ENCODE results near the gene RGS7. TPM values are rescaled to one million over a fixed set of nuclear protein-coding genes. Genes with fewer than 3 reads are reported as not detected.
"Not testable (repeated sequence)": the region's sequence is repeated elsewhere in the genome, so short reads cannot be mapped to it uniquely, and the experiment has no call there.

Gene RGS7
- total and polyA plus RNA-seq, 7 experiments from 2014 or later: not detected

- Histone ChIP-seq H3K9me3 (ENCODE audit: control insufficient read depth in 2 of 3, low read length in 3 of 3) (no peaks in the 10 kb centered on the region), H3K4me3 (ENCODE audit: low read length) (no peak overlapping the region), H3K36me3 (ENCODE audit: control insufficient read depth in 2 of 3, insufficient read depth in 3 of 3, low read length in 3 of 3) (no peaks in the 10 kb centered on the region), H3K27me3 (ENCODE audit: control insufficient read depth in 2 of 2, insufficient read depth in 2 of 2, low read length in 2 of 2) (no peaks in the 10 kb centered on the region), H3K4me1 (ENCODE audit: control insufficient read depth in 2 of 2, insufficient read depth in 2 of 2, low read length in 2 of 2) (no peaks in the 10 kb centered on the region), H3K27ac (ENCODE audit: low read depth, low read length) (no peak overlapping the region)
- Mint-ChIP-seq H3K27me3 (no peaks in the 10 kb centered on the region), H3K4me3 (no peak overlapping the region), H3K27ac (no peak overlapping the region), H3K36me3 (no peaks in the 10 kb centered on the region), H3K9me3 (peaks cover 7 to 16% (median 12%) of the 10 kb centered on the region in 11 donors), H3K4me1 (no peaks in the 10 kb centered on the region)
- intact Hi-C loops (cut with micrococcal nuclease): no loop called here
- ChIA-PET CTCF (interaction anchor here (0.7 kb wide), 1 partner anchor 7 kb away, joined by 3 read pairs; no protein-coding TSS in a partner anchor), POLR2A (no interaction called here)
- ATAC-seq: no peak
- DNase-seq: no peak
Measured at GRCh38 chr1:241308011-241308410, 49.0 kb downstream of the RGS7 start.

GRCh38 chr1:241306125-241306790 is 50.7 kb downstream of the RGS7 start:
- Histone ChIP-seq H3K36me3 (ENCODE audit: control insufficient read depth in 2 of 3, insufficient read depth in 3 of 3, low read length in 3 of 3) (no peaks in the 10 kb centered on the region), H3K4me3 (ENCODE audit: low read length) (no peak overlapping the region), H3K9me3 (ENCODE audit: control insufficient read depth in 2 of 3, low read length in 3 of 3) (no peaks in the 10 kb centered on the region), H3K27me3 (ENCODE audit: control insufficient read depth in 2 of 2, insufficient read depth in 2 of 2, low read length in 2 of 2) (no peaks in the 10 kb centered on the region), H3K27ac (ENCODE audit: low read depth, low read length) (no peak overlapping the region), H3K4me1 (ENCODE audit: control insufficient read depth in 2 of 2, insufficient read depth in 2 of 2, low read length in 2 of 2) (no peaks in the 10 kb centered on the region)
- DNase-seq (no peak), ATAC-seq (no peak)
- Mint-ChIP-seq H3K27ac (no peak overlapping the region), H3K27me3 (no peaks in the 10 kb centered on the region), H3K4me1 (no peaks in the 10 kb centered on the region), H3K4me3 (no peak overlapping the region), H3K9me3 (peaks cover 8 to 21% (median 14%) of the 10 kb centered on the region in 11 donors), H3K36me3 (no peaks in the 10 kb centered on the region)
- intact Hi-C loops (cut with micrococcal nuclease): no loop called here
- POLR2A ChIA-PET: no interaction called here
- CTCF ChIA-PET: no interaction called here

GRCh38 chr1:241302024-241302423 is 55.0 kb downstream of the RGS7 start:
- H3K36me3 Mint-ChIP-seq; DNase-seq; POLR2A ChIA-PET; H3K4me1 ChIP-seq (ENCODE audit: control insufficient read depth in 2 of 2, insufficient read depth in 2 of 2, low read length in 2 of 2); H3K4me1 Mint-ChIP-seq; CTCF ChIA-PET; H3K27me3 Mint-ChIP-seq; H3K4me3 ChIP-seq (ENCODE audit: low read length); H3K36me3 ChIP-seq (ENCODE audit: control insufficient read depth in 2 of 3, insufficient read depth in 3 of 3, low read length in 3 of 3); H3K4me3 Mint-ChIP-seq; H3K9me3 ChIP-seq (ENCODE audit: control insufficient read depth in 2 of 3, low read length in 3 of 3); H3K27me3 ChIP-seq (ENCODE audit: control insufficient read depth in 2 of 2, insufficient read depth in 2 of 2, low read length in 2 of 2); H3K27ac Mint-ChIP-seq; ATAC-seq; intact Hi-C loops (cut with micrococcal nuclease); H3K27ac ChIP-seq (ENCODE audit: low read depth, low read length): not testable (repeated sequence)
- H3K9me3 Mint-ChIP-seq: peaks cover 8 to 25% (median 15%) of the 10 kb centered on the region in 11 donors

- Mint-ChIP-seq H3K9me3 (peaks cover 4 to 19% (median 12%) of the 10 kb centered on the region in 11 donors), H3K27me3 (no peaks in the 10 kb centered on the region), H3K36me3 (no peaks in the 10 kb centered on the region), H3K27ac (no peak overlapping the region), H3K4me1 (no peaks in the 10 kb centered on the region), H3K4me3 (no peak overlapping the region)
- no peak for ATAC-seq
- CTCF ChIA-PET: no interaction called here
- H3K27ac ChIP-seq (ENCODE audit: low read depth, low read length): no peak overlapping the region
- no peak overlapping the region for H3K4me3 ChIP-seq (ENCODE audit: low read length)
- H3K36me3 ChIP-seq (ENCODE audit: control insufficient read depth in 2 of 3, insufficient read depth in 3 of 3, low read length in 3 of 3): no peaks in the 10 kb centered on the region
- no peaks in the 10 kb centered on the region for H3K9me3 ChIP-seq (ENCODE audit: control insufficient read depth in 2 of 3, low read length in 3 of 3)
- intact Hi-C loops (cut with micrococcal nuclease): no loop called here
- H3K4me1 ChIP-seq (ENCODE audit: control insufficient read depth in 2 of 2, insufficient read depth in 2 of 2, low read length in 2 of 2): no peaks in the 10 kb centered on the region
- POLR2A ChIA-PET: no interaction called here
- DNase-seq: no peak
- H3K27me3 ChIP-seq (ENCODE audit: control insufficient read depth in 2 of 2, insufficient read depth in 2 of 2, low read length in 2 of 2): no peaks in the 10 kb centered on the region
Measured at GRCh38 chr1:241299347-241299746, 57.7 kb downstream of the RGS7 start.

- Mint-ChIP-seq H3K27me3 (no peaks in the 10 kb centered on the region), H3K4me1 (no peaks in the 10 kb centered on the region), H3K4me3 (no peak overlapping the region), H3K27ac (no peak overlapping the region), H3K9me3 (peaks cover 0 to 12% (median 4%) of the 10 kb centered on the region in 11 donors), H3K36me3 (no peaks in the 10 kb centered on the region)
- ChIA-PET POLR2A (no interaction called here), CTCF (no interaction called here)
- Histone ChIP-seq H3K4me1 (ENCODE audit: control insufficient read depth in 2 of 2, insufficient read depth in 2 of 2, low read length in 2 of 2) (no peaks in the 10 kb centered on the region), H3K9me3 (ENCODE audit: control insufficient read depth in 2 of 3, low read length in 3 of 3) (peaks cover 0 to 4% (median 0%) of the 10 kb centered on the region in 3 experiments), H3K27me3 (ENCODE audit: control insufficient read depth in 2 of 2, insufficient read depth in 2 of 2, low read length in 2 of 2) (no peaks in the 10 kb centered on the region), H3K36me3 (ENCODE audit: control insufficient read depth in 2 of 3, insufficient read depth in 3 of 3, low read length in 3 of 3) (no peaks in the 10 kb centered on the region), H3K4me3 (ENCODE audit: low read length) (no peak overlapping the region), H3K27ac (ENCODE audit: low read depth, low read length) (no peak overlapping the region)
- DNase-seq (no peak), ATAC-seq (no peak)
- intact Hi-C loops (cut with micrococcal nuclease): no loop called here
Measured at GRCh38 chr1:241292973-241293372, 64.0 kb downstream of the RGS7 start.

GRCh38 chr1:241291548-241291947 is 65.5 kb downstream of the RGS7 start:
- intact Hi-C loops (cut with micrococcal nuclease); H3K9me3 ChIP-seq (ENCODE audit: control insufficient read depth in 2 of 3, low read length in 3 of 3); DNase-seq; ATAC-seq; H3K27me3 Mint-ChIP-seq; CTCF ChIA-PET; H3K4me3 ChIP-seq (ENCODE audit: low read length); H3K4me1 ChIP-seq (ENCODE audit: control insufficient read depth in 2 of 2, insufficient read depth in 2 of 2, low read length in 2 of 2); H3K4me3 Mint-ChIP-seq; H3K4me1 Mint-ChIP-seq; H3K27ac Mint-ChIP-seq; H3K36me3 ChIP-seq (ENCODE audit: control insufficient read depth in 2 of 3, insufficient read depth in 3 of 3, low read length in 3 of 3); POLR2A ChIA-PET; H3K27ac ChIP-seq (ENCODE audit: low read depth, low read length); H3K36me3 Mint-ChIP-seq; H3K27me3 ChIP-seq (ENCODE audit: control insufficient read depth in 2 of 2, insufficient read depth in 2 of 2, low read length in 2 of 2): not testable (repeated sequence)
- peaks cover 0 to 19% (median 6%) of the 10 kb centered on the region in 11 donors for H3K9me3 Mint-ChIP-seq

- H3K27me3 ChIP-seq (ENCODE audit: control insufficient read depth in 2 of 2, insufficient read depth in 2 of 2, low read length in 2 of 2): no peaks in the 10 kb centered on the region
- H3K4me3 ChIP-seq (ENCODE audit: low read length): no peak overlapping the region
- intact Hi-C loops (cut with micrococcal nuclease): no loop called here
- CTCF ChIA-PET: no interaction called here
- Mint-ChIP-seq H3K4me1 (no peaks in the 10 kb centered on the region), H3K4me3 (no peak overlapping the region), H3K27ac (no peak overlapping the region), H3K9me3 (peaks cover 0 to 53% (median 27%) of the 10 kb centered on the region in 11 donors), H3K27me3 (no peaks in the 10 kb centered on the region), H3K36me3 (peaks cover 0 to 4% (median 0%) of the 10 kb centered on the region in 5 donors)
- POLR2A ChIA-PET: no interaction called here
- no peaks in the 10 kb centered on the region for H3K36me3 ChIP-seq (ENCODE audit: control insufficient read depth in 2 of 3, insufficient read depth in 3 of 3, low read length in 3 of 3)
- H3K27ac ChIP-seq (ENCODE audit: low read depth, low read length): no peak overlapping the region
- peaks cover 0 to 10% (median 0%) of the 10 kb centered on the region in 3 experiments for H3K9me3 ChIP-seq (ENCODE audit: control insufficient read depth in 2 of 3, low read length in 3 of 3)
- DNase-seq: no peak
- H3K4me1 ChIP-seq (ENCODE audit: control insufficient read depth in 2 of 2, insufficient read depth in 2 of 2, low read length in 2 of 2): no peaks in the 10 kb centered on the region
- no peak for ATAC-seq
Measured at GRCh38 chr1:241286486-241286885, 70.5 kb downstream of the RGS7 start.

Data from naive thymus-derived CD4-positive, alpha-beta T cell (primary cell).